ENCODE measurements around the gene NDUFAB1. TPM values are rescaled to one million over a fixed set of nuclear protein-coding genes. Genes with fewer than 3 reads are reported as not detected.

Gene NDUFAB1
- total and polyA plus RNA-seq, 2 donors from 2014 or later: 66.6 to 374 TPM

DNA sequence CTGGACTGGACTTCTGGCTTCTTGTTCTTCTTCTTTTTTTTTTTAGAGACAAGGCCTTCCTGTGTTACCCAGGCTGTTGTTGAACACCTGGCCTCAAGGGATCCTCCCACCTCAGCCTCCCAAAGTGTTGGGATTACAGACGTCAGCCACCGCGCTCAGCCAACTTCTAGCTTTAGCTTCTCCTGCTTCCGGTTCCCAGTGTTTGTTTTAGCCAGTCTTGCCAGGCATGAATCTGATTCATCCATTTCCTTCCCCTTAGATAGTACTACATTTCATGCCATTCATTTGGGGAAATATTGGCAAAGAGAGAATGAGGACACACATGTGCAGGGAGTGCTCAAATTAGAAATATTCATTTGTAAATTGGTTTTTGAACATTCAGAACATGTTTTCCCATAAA is 12.1 kb upstream of the NDUFAB1 start:
- DNase-seq (no peak), FAIRE-seq (no peak)
- Histone ChIP-seq H3K27ac (ENCODE audit: low read depth in 2 of 2, low read length in 2 of 2) (no peak overlapping the region), H3K4me3 (ENCODE audit: low read length in 3 of 3) (no peak overlapping the region), H3K36me3 (ENCODE audit: control insufficient read depth in 2 of 3, insufficient read depth in 3 of 3, low read length in 3 of 3) (peaks cover 4 to 15% (median 6%) of the 10 kb centered on the region in 3 donors), H3K4me1 (ENCODE audit: control insufficient read depth in 2 of 3, insufficient read depth in 2 of 3, low read depth in 1 of 3, low read length in 3 of 3) (no peaks in the 10 kb centered on the region), H3K27me3 (ENCODE audit: control insufficient read depth, insufficient read depth, low read length) (no peaks in the 10 kb centered on the region), H3K9me3 (ENCODE audit: control insufficient read depth in 2 of 3, insufficient read depth in 1 of 3, low read length in 3 of 3) (no peaks in the 10 kb centered on the region), H3K9ac (ENCODE audit: low read length in 3 of 3) (no peak overlapping the region)
- intact Hi-C loops (cut with DNase I): no loop called here
- no peak for TF ChIP-seq CTCF (IDR thresholded peaks at IDR 0.05; ENCODE audit: borderline replicate concordance, extremely low read depth, insufficient read depth)

- no peak for FAIRE-seq
- no peak for TF ChIP-seq CTCF (IDR thresholded peaks at IDR 0.05; ENCODE audit: borderline replicate concordance, extremely low read depth, insufficient read depth)
- Histone ChIP-seq H3K4me3 (ENCODE audit: low read length in 3 of 3) (no peak overlapping the region), H3K27ac (ENCODE audit: low read depth in 2 of 2, low read length in 2 of 2) (no peak overlapping the region), H3K36me3 (ENCODE audit: control insufficient read depth in 2 of 3, insufficient read depth in 3 of 3, low read length in 3 of 3) (peaks cover 4 to 16% (median 6%) of the 10 kb centered on the region in 3 donors), H3K4me1 (ENCODE audit: control insufficient read depth in 2 of 3, insufficient read depth in 2 of 3, low read depth in 1 of 3, low read length in 3 of 3) (no peaks in the 10 kb centered on the region), H3K9ac (ENCODE audit: low read length in 3 of 3) (no peak overlapping the region), H3K9me3 (ENCODE audit: control insufficient read depth in 2 of 3, insufficient read depth in 1 of 3, low read length in 3 of 3) (no peaks in the 10 kb centered on the region), H3K27me3 (ENCODE audit: control insufficient read depth, insufficient read depth, low read length) (no peaks in the 10 kb centered on the region)
- intact Hi-C loops (cut with DNase I): no loop called here
- no peak for DNase-seq
These were observed 11.6 kb upstream of the NDUFAB1 start for GRCh38 chr16:23607726-23608125.

GRCh38 chr16:23597003-23597756 is 1.1 kb upstream of the NDUFAB1 start:
- no peak for FAIRE-seq
- Histone ChIP-seq H3K36me3 (ENCODE audit: control insufficient read depth in 2 of 3, insufficient read depth in 3 of 3, low read length in 3 of 3) (peaks cover 0 to 4% (median 2%) of the 10 kb centered on the region in 3 donors), H3K27me3 (ENCODE audit: control insufficient read depth, insufficient read depth, low read length) (no peaks in the 10 kb centered on the region), H3K4me3 (ENCODE audit: low read length in 3 of 3) (no peak overlapping the region), H3K9me3 (ENCODE audit: control insufficient read depth in 2 of 3, insufficient read depth in 1 of 3, low read length in 3 of 3) (no peaks in the 10 kb centered on the region), H3K9ac (ENCODE audit: low read length in 3 of 3) (no peak overlapping the region), H3K4me1 (ENCODE audit: control insufficient read depth in 2 of 3, insufficient read depth in 2 of 3, low read depth in 1 of 3, low read length in 3 of 3) (peaks cover 0 to 6% (median 6%) of the 10 kb centered on the region in 3 donors), H3K27ac (ENCODE audit: low read depth in 2 of 2, low read length in 2 of 2) (no peak overlapping the region)
- peak in 2 of 5 donors; percentile 11 to 47 for DNase-seq
- intact Hi-C loops (cut with DNase I): no loop called here
- TF ChIP-seq CTCF (IDR thresholded peaks at IDR 0.05; ENCODE audit: borderline replicate concordance, extremely low read depth, insufficient read depth): no peak

Data from kidney (tissue), 14 donors.